Liver (tissue), 3 donors: ENCODE results near the gene COPS2.

ENCODE experiments used
- EGR1 ChIP-seq, 2 donors: IDR thresholded peaks; 2 replicates each; pipeline ENCODE4 v1.6.1; 2016 to 2018; ENCODE audit warnings: antibody characterized with exemption in 2 of 2, low read depth in 2 of 2
- TF ChIP-seq, protein P1 (sequence below): fragments of 150-350 bp; IDR thresholded peaks from 2 replicates; pipeline ENCODE4 v1.5.1; 2017; ENCODE audit warnings: improper control_type of control experiment, low read depth, low read length; ENCODE audit not compliant: missing input control
- TF ChIP-seq, protein P2 (sequence below): IDR thresholded peaks from 2 replicates; pipeline ENCODE4 v1.6.1; 2016; ENCODE audit warnings: antibody characterized with exemption, mild to moderate bottlenecking
- donor health status: healthy.
- donor health status: healthy.

DNA sequence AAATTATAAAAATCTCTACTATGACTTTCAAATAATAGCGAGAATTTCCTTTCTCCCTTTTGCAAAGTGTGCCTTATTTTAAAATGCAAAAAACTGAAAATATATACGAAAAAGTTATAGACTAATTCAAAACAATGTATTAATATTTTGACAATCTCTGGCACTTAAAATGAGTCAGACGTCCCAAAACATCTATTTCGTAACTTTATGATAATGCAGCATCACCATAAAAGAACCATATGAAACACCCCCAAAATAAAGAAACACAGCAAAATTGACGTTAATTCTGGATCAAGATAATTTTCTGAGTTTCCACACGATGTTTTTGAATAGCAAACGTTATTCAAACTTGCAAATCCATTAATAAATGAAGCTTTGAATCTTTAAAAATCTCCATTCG is 1.0 kb downstream of the COPS2 start:
- TF ChIP-seq, protein P1, sequence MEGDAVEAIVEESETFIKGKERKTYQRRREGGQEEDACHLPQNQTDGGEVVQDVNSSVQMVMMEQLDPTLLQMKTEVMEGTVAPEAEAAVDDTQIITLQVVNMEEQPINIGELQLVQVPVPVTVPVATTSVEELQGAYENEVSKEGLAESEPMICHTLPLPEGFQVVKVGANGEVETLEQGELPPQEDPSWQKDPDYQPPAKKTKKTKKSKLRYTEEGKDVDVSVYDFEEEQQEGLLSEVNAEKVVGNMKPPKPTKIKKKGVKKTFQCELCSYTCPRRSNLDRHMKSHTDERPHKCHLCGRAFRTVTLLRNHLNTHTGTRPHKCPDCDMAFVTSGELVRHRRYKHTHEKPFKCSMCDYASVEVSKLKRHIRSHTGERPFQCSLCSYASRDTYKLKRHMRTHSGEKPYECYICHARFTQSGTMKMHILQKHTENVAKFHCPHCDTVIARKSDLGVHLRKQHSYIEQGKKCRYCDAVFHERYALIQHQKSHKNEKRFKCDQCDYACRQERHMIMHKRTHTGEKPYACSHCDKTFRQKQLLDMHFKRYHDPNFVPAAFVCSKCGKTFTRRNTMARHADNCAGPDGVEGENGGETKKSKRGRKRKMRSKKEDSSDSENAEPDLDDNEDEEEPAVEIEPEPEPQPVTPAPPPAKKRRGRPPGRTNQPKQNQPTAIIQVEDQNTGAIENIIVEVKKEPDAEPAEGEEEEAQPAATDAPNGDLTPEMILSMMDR = no peak
- no peak for TF ChIP-seq EGR1 (IDR thresholded peaks at IDR 0.05; ENCODE audit: low read depth in 2 of 2)
- TF ChIP-seq, protein P2, sequence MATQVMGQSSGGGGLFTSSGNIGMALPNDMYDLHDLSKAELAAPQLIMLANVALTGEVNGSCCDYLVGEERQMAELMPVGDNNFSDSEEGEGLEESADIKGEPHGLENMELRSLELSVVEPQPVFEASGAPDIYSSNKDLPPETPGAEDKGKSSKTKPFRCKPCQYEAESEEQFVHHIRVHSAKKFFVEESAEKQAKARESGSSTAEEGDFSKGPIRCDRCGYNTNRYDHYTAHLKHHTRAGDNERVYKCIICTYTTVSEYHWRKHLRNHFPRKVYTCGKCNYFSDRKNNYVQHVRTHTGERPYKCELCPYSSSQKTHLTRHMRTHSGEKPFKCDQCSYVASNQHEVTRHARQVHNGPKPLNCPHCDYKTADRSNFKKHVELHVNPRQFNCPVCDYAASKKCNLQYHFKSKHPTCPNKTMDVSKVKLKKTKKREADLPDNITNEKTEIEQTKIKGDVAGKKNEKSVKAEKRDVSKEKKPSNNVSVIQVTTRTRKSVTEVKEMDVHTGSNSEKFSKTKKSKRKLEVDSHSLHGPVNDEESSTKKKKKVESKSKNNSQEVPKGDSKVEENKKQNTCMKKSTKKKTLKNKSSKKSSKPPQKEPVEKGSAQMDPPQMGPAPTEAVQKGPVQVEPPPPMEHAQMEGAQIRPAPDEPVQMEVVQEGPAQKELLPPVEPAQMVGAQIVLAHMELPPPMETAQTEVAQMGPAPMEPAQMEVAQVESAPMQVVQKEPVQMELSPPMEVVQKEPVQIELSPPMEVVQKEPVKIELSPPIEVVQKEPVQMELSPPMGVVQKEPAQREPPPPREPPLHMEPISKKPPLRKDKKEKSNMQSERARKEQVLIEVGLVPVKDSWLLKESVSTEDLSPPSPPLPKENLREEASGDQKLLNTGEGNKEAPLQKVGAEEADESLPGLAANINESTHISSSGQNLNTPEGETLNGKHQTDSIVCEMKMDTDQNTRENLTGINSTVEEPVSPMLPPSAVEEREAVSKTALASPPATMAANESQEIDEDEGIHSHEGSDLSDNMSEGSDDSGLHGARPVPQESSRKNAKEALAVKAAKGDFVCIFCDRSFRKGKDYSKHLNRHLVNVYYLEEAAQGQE = no peak
